ENCODE measurements around the gene PLCH1.

PLCH1 gene

GRCh38 chr3:155481089-155481488 is 263.8 kb downstream of the PLCH1 start:
- no peak overlapping the region for H3K4me3 ChIP-seq (ENCODE audit: low read depth in 1 of 2, low read length in 2 of 2)

DNA sequence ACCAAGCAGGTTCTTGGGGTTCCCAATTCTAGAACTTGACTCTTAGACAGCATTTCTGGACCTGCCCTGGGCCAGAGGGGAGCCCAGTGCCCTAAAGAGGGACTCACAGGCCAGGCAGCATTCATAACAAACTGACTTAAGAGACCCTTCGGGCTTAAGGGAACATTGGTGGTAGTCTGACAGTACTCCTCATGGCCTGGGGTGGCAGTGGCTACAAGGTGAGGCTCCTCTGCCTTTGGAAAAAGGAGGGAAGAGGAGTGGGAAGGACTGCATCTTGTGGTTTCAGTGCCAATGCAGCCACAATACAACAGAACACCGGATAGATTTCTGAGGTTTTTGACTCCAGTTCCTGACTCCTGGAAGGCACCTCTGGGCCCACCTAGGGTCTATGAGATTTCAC is 279.2 kb downstream of the PLCH1 start:
- Histone ChIP-seq H3K36me3 (ENCODE audit: control insufficient read depth in 1 of 2, insufficient read depth in 2 of 2, low read length in 2 of 2) (no peaks in the 10 kb centered on the region), H3K9ac (ENCODE audit: low read depth in 1 of 2, low read length in 2 of 2) (no peak overlapping the region), H3K4me3 (ENCODE audit: low read depth in 1 of 2, low read length in 2 of 2) (no peak overlapping the region), H3K9me3 (ENCODE audit: control insufficient read depth in 1 of 2, low read length in 2 of 2) (no peaks in the 10 kb centered on the region), H3K4me1 (ENCODE audit: control insufficient read depth in 1 of 2, insufficient read depth in 2 of 2, low read length in 2 of 2) (no peaks in the 10 kb centered on the region), H3K27ac (ENCODE audit: low read depth, low read length) (no peak overlapping the region), H3K27me3 (ENCODE audit: control insufficient read depth in 1 of 2, insufficient read depth in 2 of 2, low read length in 2 of 2) (no peaks in the 10 kb centered on the region)

More at GRCh38 chr3:155481089-155481488, 263.8 kb downstream of the PLCH1 start:
- no peaks in the 10 kb centered on the region for H3K9me3 ChIP-seq (ENCODE audit: control insufficient read depth in 1 of 2, low read length in 2 of 2)
- H3K9ac ChIP-seq (ENCODE audit: low read depth in 1 of 2, low read length in 2 of 2), result no peak overlapping the region
- no peaks in the 10 kb centered on the region for H3K27me3 ChIP-seq (ENCODE audit: control insufficient read depth in 1 of 2, insufficient read depth in 2 of 2, low read length in 2 of 2)
- H3K36me3 ChIP-seq (ENCODE audit: control insufficient read depth in 1 of 2, insufficient read depth in 2 of 2, low read length in 2 of 2), result peaks cover 7 to 8% of the 10 kb centered on the region in 2 donors
- no peaks in the 10 kb centered on the region for H3K4me1 ChIP-seq (ENCODE audit: control insufficient read depth in 1 of 2, insufficient read depth in 2 of 2, low read length in 2 of 2)
- no peak overlapping the region for H3K27ac ChIP-seq (ENCODE audit: low read depth, low read length)

- Histone ChIP-seq H3K9me3 (ENCODE audit: control insufficient read depth in 1 of 2, low read length in 2 of 2) (no peaks in the 10 kb centered on the region), H3K27ac (ENCODE audit: low read depth, low read length) (no peak overlapping the region), H3K36me3 (ENCODE audit: control insufficient read depth in 1 of 2, insufficient read depth in 2 of 2, low read length in 2 of 2) (no peaks in the 10 kb centered on the region), H3K4me1 (ENCODE audit: control insufficient read depth in 1 of 2, insufficient read depth in 2 of 2, low read length in 2 of 2) (no peaks in the 10 kb centered on the region), H3K9ac (ENCODE audit: low read depth in 1 of 2, low read length in 2 of 2) (no peak overlapping the region), H3K4me3 (ENCODE audit: low read depth in 1 of 2, low read length in 2 of 2) (no peak overlapping the region), H3K27me3 (ENCODE audit: control insufficient read depth in 1 of 2, insufficient read depth in 2 of 2, low read length in 2 of 2) (no peaks in the 10 kb centered on the region)
These were observed 282.2 kb downstream of the PLCH1 start for GRCh38 chr3:155462672-155463071.

GRCh38 chr3:155457591-155457990 is 287.3 kb downstream of the PLCH1 start:
- Histone ChIP-seq H3K36me3 (ENCODE audit: control insufficient read depth in 1 of 2, insufficient read depth in 2 of 2, low read length in 2 of 2) (no peaks in the 10 kb centered on the region), H3K4me3 (ENCODE audit: low read depth in 1 of 2, low read length in 2 of 2) (no peak overlapping the region), H3K27me3 (ENCODE audit: control insufficient read depth in 1 of 2, insufficient read depth in 2 of 2, low read length in 2 of 2) (no peaks in the 10 kb centered on the region), H3K4me1 (ENCODE audit: control insufficient read depth in 1 of 2, insufficient read depth in 2 of 2, low read length in 2 of 2) (no peaks in the 10 kb centered on the region), H3K27ac (ENCODE audit: low read depth, low read length) (no peak overlapping the region), H3K9me3 (ENCODE audit: control insufficient read depth in 1 of 2, low read length in 2 of 2) (no peaks in the 10 kb centered on the region), H3K9ac (ENCODE audit: low read depth in 1 of 2, low read length in 2 of 2) (no peak overlapping the region)

DNA sequence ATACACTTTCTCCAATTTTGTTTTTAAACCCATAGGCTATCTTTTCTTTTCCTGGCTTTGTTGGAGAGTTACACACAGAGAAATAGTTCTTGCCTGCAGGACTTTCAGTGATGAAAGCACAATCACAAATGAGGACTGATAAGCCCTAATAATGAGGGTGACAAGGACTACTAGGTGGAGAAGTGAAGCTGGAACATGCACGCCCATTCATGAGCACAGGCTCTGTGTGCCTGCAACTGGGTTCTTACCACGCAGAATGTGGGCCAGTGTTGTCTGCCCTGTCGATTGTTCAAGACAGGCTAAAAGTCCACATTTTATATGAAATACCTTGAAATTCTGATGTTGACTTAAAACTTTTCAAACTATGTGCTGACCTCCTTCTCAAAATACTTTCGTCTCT is 289.1 kb downstream of the PLCH1 start:
- H3K4me3 ChIP-seq (ENCODE audit: low read depth in 1 of 2, low read length in 2 of 2), result no peak overlapping the region
- H3K9me3 ChIP-seq (ENCODE audit: control insufficient read depth in 1 of 2, low read length in 2 of 2), result no peaks in the 10 kb centered on the region
- no peak overlapping the region for H3K9ac ChIP-seq (ENCODE audit: low read depth in 1 of 2, low read length in 2 of 2)

DNA sequence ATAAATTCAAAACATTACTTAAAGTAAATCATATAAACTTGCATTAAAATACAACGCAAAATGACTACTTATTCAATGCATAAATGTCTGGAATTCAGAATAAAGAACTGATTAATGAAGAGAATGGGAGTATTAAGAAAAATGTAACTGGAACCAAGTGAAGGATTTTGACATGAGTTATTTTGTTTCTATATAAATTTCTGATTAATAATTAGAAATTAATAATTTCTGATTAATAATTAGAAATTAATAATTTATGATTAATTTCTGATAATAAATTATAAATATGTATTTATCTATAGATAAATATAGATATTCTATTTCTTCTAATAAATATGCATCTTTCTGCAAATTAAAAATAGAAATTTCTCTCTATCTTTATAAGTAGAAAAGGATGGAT is 291.4 kb downstream of the PLCH1 start:
- Histone ChIP-seq H3K27ac (ENCODE audit: low read depth, low read length) (no peak overlapping the region), H3K27me3 (ENCODE audit: control insufficient read depth in 1 of 2, insufficient read depth in 2 of 2, low read length in 2 of 2) (no peaks in the 10 kb centered on the region), H3K4me1 (ENCODE audit: control insufficient read depth in 1 of 2, insufficient read depth in 2 of 2, low read length in 2 of 2) (no peaks in the 10 kb centered on the region), H3K4me3 (ENCODE audit: low read depth in 1 of 2, low read length in 2 of 2) (no peak overlapping the region), H3K9ac (ENCODE audit: low read depth in 1 of 2, low read length in 2 of 2) (no peak overlapping the region), H3K36me3 (ENCODE audit: control insufficient read depth in 1 of 2, insufficient read depth in 2 of 2, low read length in 2 of 2) (no peaks in the 10 kb centered on the region), H3K9me3 (ENCODE audit: control insufficient read depth in 1 of 2, low read length in 2 of 2) (no peaks in the 10 kb centered on the region)

More for the DNA sequence above, 289.1 kb downstream of the PLCH1 start:
- no peaks in the 10 kb centered on the region for H3K36me3 ChIP-seq (ENCODE audit: control insufficient read depth in 1 of 2, insufficient read depth in 2 of 2, low read length in 2 of 2)
- H3K27me3 ChIP-seq (ENCODE audit: control insufficient read depth in 1 of 2, insufficient read depth in 2 of 2, low read length in 2 of 2), result no peaks in the 10 kb centered on the region
- no peaks in the 10 kb centered on the region for H3K4me1 ChIP-seq (ENCODE audit: control insufficient read depth in 1 of 2, insufficient read depth in 2 of 2, low read length in 2 of 2)
- H3K27ac ChIP-seq (ENCODE audit: low read depth, low read length), result no peak overlapping the region

DNA sequence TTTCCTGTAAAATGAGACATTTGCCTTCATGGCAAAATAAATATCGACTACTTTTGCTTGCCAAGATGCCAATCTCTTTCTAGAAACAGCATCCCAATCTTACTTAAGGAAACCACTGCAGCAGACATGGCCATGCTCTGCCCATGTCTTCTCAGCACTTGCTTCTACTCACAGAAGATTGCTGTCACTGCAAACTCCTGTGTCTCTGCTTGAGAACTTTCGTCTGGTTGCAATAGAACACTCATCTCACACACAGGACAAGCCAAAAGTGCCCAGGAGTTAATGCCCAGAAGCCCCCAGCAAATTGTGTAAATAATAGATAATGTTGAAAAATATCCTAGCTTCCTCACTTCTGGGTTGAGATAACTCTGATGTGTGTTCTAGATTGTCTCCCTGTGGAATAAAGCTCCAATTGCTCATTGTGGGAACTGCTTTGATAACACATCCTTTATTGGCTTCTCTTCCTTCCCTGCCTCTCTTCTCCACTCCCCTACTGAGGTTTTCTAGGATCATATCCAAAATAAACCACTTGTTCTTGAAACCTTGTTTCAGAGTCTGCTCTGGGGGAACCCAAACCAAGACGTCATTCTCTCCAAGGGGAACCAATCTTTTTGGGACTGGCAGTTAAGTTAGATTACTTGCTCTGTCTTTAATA is 295.1 kb downstream of the PLCH1 start:
- no peak overlapping the region for H3K9ac ChIP-seq (ENCODE audit: low read depth in 1 of 2, low read length in 2 of 2)
- no peak overlapping the region for H3K27ac ChIP-seq (ENCODE audit: low read depth, low read length)
- no peaks in the 10 kb centered on the region for H3K27me3 ChIP-seq (ENCODE audit: control insufficient read depth in 1 of 2, insufficient read depth in 2 of 2, low read length in 2 of 2)
- H3K4me3 ChIP-seq (ENCODE audit: low read depth in 1 of 2, low read length in 2 of 2), result no peak overlapping the region
- H3K36me3 ChIP-seq (ENCODE audit: control insufficient read depth in 1 of 2, insufficient read depth in 2 of 2, low read length in 2 of 2), result no peaks in the 10 kb centered on the region
- H3K4me1 ChIP-seq (ENCODE audit: control insufficient read depth in 1 of 2, insufficient read depth in 2 of 2, low read length in 2 of 2), result no peaks in the 10 kb centered on the region
- H3K9me3 ChIP-seq (ENCODE audit: control insufficient read depth in 1 of 2, low read length in 2 of 2), result no peaks in the 10 kb centered on the region

- Histone ChIP-seq H3K27me3 (ENCODE audit: control insufficient read depth in 1 of 2, insufficient read depth in 2 of 2, low read length in 2 of 2) (no peaks in the 10 kb centered on the region), H3K27ac (ENCODE audit: low read depth, low read length) (no peak overlapping the region), H3K9ac (ENCODE audit: low read depth in 1 of 2, low read length in 2 of 2) (no peak overlapping the region), H3K4me3 (ENCODE audit: low read depth in 1 of 2, low read length in 2 of 2) (no peak overlapping the region), H3K4me1 (ENCODE audit: control insufficient read depth in 1 of 2, insufficient read depth in 2 of 2, low read length in 2 of 2) (no peaks in the 10 kb centered on the region), H3K9me3 (ENCODE audit: control insufficient read depth in 1 of 2, low read length in 2 of 2) (no peaks in the 10 kb centered on the region), H3K36me3 (ENCODE audit: control insufficient read depth in 1 of 2, insufficient read depth in 2 of 2, low read length in 2 of 2) (no peaks in the 10 kb centered on the region)
These were observed 296.3 kb downstream of the PLCH1 start for GRCh38 chr3:155448531-155448930.

DNA sequence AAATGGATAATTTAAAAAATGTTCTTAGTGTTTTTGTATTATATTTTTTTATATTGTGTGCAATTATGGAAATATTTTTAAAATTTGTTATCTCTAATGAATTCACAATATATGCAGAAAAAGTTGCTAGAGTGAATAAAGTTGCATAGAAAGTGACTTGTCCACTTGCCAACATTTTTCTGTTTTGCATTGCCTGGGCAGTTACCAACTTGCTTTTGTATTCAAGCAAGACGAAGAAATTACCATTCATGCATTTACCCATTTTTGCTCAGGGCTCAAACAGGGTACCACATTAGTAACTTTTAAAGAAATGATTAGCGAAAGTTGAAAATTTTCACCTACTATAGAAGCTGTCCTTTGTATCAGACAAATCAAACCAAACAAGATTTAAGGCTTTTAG is 298.5 kb downstream of the PLCH1 start:
- Histone ChIP-seq H3K27ac (ENCODE audit: low read depth, low read length) (no peak overlapping the region), H3K27me3 (ENCODE audit: control insufficient read depth in 1 of 2, insufficient read depth in 2 of 2, low read length in 2 of 2) (no peaks in the 10 kb centered on the region), H3K4me1 (ENCODE audit: control insufficient read depth in 1 of 2, insufficient read depth in 2 of 2, low read length in 2 of 2) (no peaks in the 10 kb centered on the region), H3K9me3 (ENCODE audit: control insufficient read depth in 1 of 2, low read length in 2 of 2) (no peaks in the 10 kb centered on the region), H3K36me3 (ENCODE audit: control insufficient read depth in 1 of 2, insufficient read depth in 2 of 2, low read length in 2 of 2) (no peaks in the 10 kb centered on the region), H3K4me3 (ENCODE audit: low read depth in 1 of 2, low read length in 2 of 2) (no peak overlapping the region), H3K9ac (ENCODE audit: low read depth in 1 of 2, low read length in 2 of 2) (no peak overlapping the region)

GRCh38 chr3:155444771-155445170 is 300.1 kb downstream of the PLCH1 start:
- Histone ChIP-seq H3K36me3 (ENCODE audit: control insufficient read depth in 1 of 2, insufficient read depth in 2 of 2, low read length in 2 of 2) (no peaks in the 10 kb centered on the region), H3K9me3 (ENCODE audit: control insufficient read depth in 1 of 2, low read length in 2 of 2) (no peaks in the 10 kb centered on the region), H3K9ac (ENCODE audit: low read depth in 1 of 2, low read length in 2 of 2) (no peak overlapping the region), H3K4me1 (ENCODE audit: control insufficient read depth in 1 of 2, insufficient read depth in 2 of 2, low read length in 2 of 2) (no peaks in the 10 kb centered on the region), H3K4me3 (ENCODE audit: low read depth in 1 of 2, low read length in 2 of 2) (no peak overlapping the region), H3K27me3 (ENCODE audit: control insufficient read depth in 1 of 2, insufficient read depth in 2 of 2, low read length in 2 of 2) (no peaks in the 10 kb centered on the region), H3K27ac (ENCODE audit: low read depth, low read length) (no peak overlapping the region)

GRCh38 chr3:155443815-155444214 is 301.1 kb downstream of the PLCH1 start:
- Histone ChIP-seq H3K9me3 (ENCODE audit: control insufficient read depth in 1 of 2, low read length in 2 of 2) (no peaks in the 10 kb centered on the region), H3K9ac (ENCODE audit: low read depth in 1 of 2, low read length in 2 of 2) (no peak overlapping the region), H3K4me3 (ENCODE audit: low read depth in 1 of 2, low read length in 2 of 2) (no peak overlapping the region)

More at GRCh38 chr3:155443815-155444214, 301.1 kb downstream of the PLCH1 start:
- H3K4me1 ChIP-seq (ENCODE audit: control insufficient read depth in 1 of 2, insufficient read depth in 2 of 2, low read length in 2 of 2), result no peaks in the 10 kb centered on the region
- no peaks in the 10 kb centered on the region for H3K27me3 ChIP-seq (ENCODE audit: control insufficient read depth in 1 of 2, insufficient read depth in 2 of 2, low read length in 2 of 2)
- no peaks in the 10 kb centered on the region for H3K36me3 ChIP-seq (ENCODE audit: control insufficient read depth in 1 of 2, insufficient read depth in 2 of 2, low read length in 2 of 2)
- H3K27ac ChIP-seq (ENCODE audit: low read depth, low read length), result no peak overlapping the region

Data from duodenal mucosa (tissue), 2 donors.